ENCODE measurements around the gene KIF5A. TPM values are rescaled to one million over a fixed set of nuclear protein-coding genes. Genes with fewer than 3 reads are reported as not detected.

KIF5A gene
- total and polyA plus RNA-seq, 2 of the 13 experiments (the other 11 are each of a cell fraction or from before 2014, with no cell fraction given): 1.6 to 11.9 TPM

DNA sequence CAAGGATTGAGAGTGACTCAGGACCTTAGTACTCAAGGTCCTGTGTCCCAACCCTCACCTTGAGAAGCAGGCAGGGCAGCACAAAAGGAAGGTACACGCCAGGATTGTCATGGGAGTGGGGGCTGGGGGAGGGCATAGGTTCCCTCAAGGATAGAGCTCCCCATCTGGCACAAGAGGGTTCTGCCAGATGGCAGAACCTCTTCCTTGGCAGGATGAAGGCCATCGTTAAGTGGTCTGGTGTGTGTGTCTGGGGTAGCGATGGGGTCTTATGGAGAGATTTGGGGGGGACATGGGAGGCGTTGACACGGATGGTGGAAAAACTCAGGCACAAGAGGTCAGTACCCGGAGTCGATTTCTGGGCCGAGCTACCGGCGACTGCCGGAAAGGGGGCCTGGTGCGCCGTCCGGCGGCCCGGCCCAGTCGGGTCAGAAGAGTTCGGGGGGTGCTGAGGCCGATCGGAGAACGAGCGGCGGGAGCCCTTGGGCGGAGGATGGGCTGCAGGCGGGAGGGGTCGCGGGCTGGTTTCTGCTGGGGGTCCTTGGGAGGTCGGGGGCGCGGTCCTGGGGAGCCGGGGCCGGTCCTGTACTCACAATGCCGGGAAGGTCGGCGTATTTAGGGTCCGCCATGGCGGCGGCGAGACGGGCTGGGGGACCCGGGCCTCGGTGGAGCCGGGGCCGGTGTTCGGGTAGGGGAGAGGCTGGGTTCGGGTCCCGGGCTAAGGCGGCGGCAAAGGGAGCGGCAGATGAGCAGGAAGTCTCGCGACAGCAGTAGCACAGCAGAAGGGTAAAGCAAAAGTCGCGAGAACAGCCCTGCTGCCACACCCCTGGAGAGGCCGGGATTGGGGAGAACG, 3.2 kb upstream of the KIF5A start, which contains the start of gene DCTN2 (continued):
- TF ChIP-seq ZNF3 (CRISPR knock-in tag; IDR thresholded peaks at IDR 0.05): no peak
- TF ChIP-seq, protein P1, sequence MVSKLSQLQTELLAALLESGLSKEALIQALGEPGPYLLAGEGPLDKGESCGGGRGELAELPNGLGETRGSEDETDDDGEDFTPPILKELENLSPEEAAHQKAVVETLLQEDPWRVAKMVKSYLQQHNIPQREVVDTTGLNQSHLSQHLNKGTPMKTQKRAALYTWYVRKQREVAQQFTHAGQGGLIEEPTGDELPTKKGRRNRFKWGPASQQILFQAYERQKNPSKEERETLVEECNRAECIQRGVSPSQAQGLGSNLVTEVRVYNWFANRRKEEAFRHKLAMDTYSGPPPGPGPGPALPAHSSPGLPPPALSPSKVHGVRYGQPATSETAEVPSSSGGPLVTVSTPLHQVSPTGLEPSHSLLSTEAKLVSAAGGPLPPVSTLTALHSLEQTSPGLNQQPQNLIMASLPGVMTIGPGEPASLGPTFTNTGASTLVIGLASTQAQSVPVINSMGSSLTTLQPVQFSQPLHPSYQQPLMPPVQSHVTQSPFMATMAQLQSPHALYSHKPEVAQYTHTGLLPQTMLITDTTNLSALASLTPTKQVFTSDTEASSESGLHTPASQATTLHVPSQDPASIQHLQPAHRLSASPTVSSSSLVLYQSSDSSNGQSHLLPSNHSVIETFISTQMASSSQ (IDR thresholded peaks at IDR 0.05; ENCODE audit: low read depth): no peak
- TF ChIP-seq, protein P1 (CRISPR knock-in tag; IDR thresholded peaks at IDR 0.05; ENCODE audit: borderline replicate concordance): 0 out of 2 replicates have a peak, but pooled peaks have one; percentile 29
- TF ChIP-seq MED13 (CRISPR knock-in tag; IDR thresholded peaks at IDR 0.05): no peak
- TF ChIP-seq, protein P2, sequence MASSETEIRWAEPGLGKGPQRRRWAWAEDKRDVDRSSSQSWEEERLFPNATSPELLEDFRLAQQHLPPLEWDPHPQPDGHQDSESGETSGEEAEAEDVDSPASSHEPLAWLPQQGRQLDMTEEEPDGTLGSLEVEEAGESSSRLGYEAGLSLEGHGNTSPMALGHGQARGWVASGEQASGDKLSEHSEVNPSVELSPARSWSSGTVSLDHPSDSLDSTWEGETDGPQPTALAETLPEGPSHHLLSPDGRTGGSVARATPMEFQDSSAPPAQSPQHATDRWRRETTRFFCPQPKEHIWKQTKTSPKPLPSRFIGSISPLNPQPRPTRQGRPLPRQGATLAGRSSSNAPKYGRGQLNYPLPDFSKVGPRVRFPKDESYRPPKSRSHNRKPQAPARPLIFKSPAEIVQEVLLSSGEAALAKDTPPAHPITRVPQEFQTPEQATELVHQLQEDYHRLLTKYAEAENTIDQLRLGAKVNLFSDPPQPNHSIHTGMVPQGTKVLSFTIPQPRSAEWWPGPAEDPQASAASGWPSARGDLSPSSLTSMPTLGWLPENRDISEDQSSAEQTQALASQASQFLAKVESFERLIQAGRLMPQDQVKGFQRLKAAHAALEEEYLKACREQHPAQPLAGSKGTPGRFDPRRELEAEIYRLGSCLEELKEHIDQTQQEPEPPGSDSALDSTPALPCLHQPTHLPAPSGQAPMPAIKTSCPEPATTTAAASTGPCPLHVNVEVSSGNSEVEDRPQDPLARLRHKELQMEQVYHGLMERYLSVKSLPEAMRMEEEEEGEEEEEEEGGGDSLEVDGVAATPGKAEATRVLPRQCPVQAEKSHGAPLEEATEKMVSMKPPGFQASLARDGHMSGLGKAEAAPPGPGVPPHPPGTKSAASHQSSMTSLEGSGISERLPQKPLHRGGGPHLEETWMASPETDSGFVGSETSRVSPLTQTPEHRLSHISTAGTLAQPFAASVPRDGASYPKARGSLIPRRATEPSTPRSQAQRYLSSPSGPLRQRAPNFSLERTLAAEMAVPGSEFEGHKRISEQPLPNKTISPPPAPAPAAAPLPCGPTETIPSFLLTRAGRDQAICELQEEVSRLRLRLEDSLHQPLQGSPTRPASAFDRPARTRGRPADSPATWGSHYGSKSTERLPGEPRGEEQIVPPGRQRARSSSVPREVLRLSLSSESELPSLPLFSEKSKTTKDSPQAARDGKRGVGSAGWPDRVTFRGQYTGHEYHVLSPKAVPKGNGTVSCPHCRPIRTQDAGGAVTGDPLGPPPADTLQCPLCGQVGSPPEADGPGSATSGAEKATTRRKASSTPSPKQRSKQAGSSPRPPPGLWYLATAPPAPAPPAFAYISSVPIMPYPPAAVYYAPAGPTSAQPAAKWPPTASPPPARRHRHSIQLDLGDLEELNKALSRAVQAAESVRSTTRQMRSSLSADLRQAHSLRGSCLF (CRISPR knock-in tag; IDR thresholded peaks at IDR 0.05; ENCODE audit: borderline replicate concordance): no peak
- TF ChIP-seq ZSCAN25 (CRISPR knock-in tag; IDR thresholded peaks at IDR 0.05): peak; percentile 84; the same call in 1 of the 2 replicates
- no peak for TF ChIP-seq ZNF207 (IDR thresholded peaks at IDR 0.05; ENCODE audit: borderline replicate concordance)
- TF ChIP-seq CCAR2 (optimal IDR thresholded peaks at IDR 0.05; ENCODE audit: low read depth, low read length): no peak
- TF ChIP-seq MEF2D (CRISPR knock-in tag; IDR thresholded peaks at IDR 0.05): no peak; the same call in 1 of the 2 replicates
- no peak for TF ChIP-seq ATF1 (CRISPR knock-in tag; IDR thresholded peaks at IDR 0.05)
- TF ChIP-seq, protein P3, sequence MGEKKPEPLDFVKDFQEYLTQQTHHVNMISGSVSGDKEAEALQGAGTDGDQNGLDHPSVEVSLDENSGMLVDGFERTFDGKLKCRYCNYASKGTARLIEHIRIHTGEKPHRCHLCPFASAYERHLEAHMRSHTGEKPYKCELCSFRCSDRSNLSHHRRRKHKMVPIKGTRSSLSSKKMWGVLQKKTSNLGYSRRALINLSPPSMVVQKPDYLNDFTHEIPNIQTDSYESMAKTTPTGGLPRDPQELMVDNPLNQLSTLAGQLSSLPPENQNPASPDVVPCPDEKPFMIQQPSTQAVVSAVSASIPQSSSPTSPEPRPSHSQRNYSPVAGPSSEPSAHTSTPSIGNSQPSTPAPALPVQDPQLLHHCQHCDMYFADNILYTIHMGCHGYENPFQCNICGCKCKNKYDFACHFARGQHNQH (CRISPR knock-in tag; IDR thresholded peaks at IDR 0.05): 0 out of 2 replicates have a peak, but pooled peaks have one; percentile 54
- 0 out of 2 replicates have a peak, but pooled peaks have one; percentile 42 for TF ChIP-seq ZNF782 (CRISPR knock-in tag; IDR thresholded peaks at IDR 0.05; ENCODE audit: borderline replicate concordance)
- TF ChIP-seq POLR2A (IDR thresholded peaks at IDR 0.05; ENCODE audit: insufficient read depth in 1 of 2, low read depth in 2 of 2, low read length in 2 of 2): peak in 1 of 2 experiments; percentile 30; a peak in 1 of 4 replicates
- TF ChIP-seq TBL1XR1 (IDR thresholded peaks at IDR 0.05; ENCODE audit: borderline replicate concordance, low read length, partially characterized antibody): no peak
- TF ChIP-seq KMT2B (CRISPR knock-in tag; IDR thresholded peaks at IDR 0.05): peak; percentile 56; the same call in 1 of the 2 replicates
- no peak for TF ChIP-seq JUNB (CRISPR knock-in tag; IDR thresholded peaks at IDR 0.05; ENCODE audit: borderline replicate concordance)
- TF ChIP-seq LCORL (IDR thresholded peaks at IDR 0.05): no peak
- TF ChIP-seq LCORL (CRISPR knock-in tag; IDR thresholded peaks at IDR 0.05): peak; percentile 54
- TF ChIP-seq HES4 (CRISPR knock-in tag; IDR thresholded peaks at IDR 0.05; ENCODE audit: borderline replicate concordance): no peak
- TF ChIP-seq, protein P4, sequence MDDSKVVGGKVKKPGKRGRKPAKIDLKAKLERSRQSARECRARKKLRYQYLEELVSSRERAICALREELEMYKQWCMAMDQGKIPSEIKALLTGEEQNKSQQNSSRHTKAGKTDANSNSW (CRISPR knock-in tag; IDR thresholded peaks at IDR 0.05; ENCODE audit: borderline replicate concordance): no peak
